ENCODE data around the gene RNF213.
A peak's percentile ranks its signal among the peaks of the same experiment; 100 is the strongest.

The RNF213 gene

GRCh38 chr17:80443916-80444643 lies 183.4 kb downstream of the RNF213 start (continued):
- no peak for TF ChIP-seq ZNF169 (tag by site-specific recombination; IDR thresholded peaks at IDR 0.05)
- no peak for TF ChIP-seq ZNF404 (tag by site-specific recombination; IDR thresholded peaks at IDR 0.05)
- no peak for TF ChIP-seq KLF16 (tag by site-specific recombination; IDR thresholded peaks at IDR 0.05)
- no peak for TF ChIP-seq ZFP69B (tag by site-specific recombination; IDR thresholded peaks at IDR 0.05)
- TF ChIP-seq SETDB1 (IDR thresholded peaks at IDR 0.05; ENCODE audit: insufficient read length, low read length) = no peak
- peak; percentile 82 for TF ChIP-seq GLIS1 (tag by site-specific recombination; IDR thresholded peaks at IDR 0.05)
- peak; percentile 62 for TF ChIP-seq EGR2 (tag by site-specific recombination; IDR thresholded peaks at IDR 0.05; ENCODE audit: low read depth)
- TF ChIP-seq ZFHX2 (tag by site-specific recombination; conservative IDR thresholded peaks at IDR 0.05) = peak; percentile 87
- TF ChIP-seq REPIN1 (tag by site-specific recombination; IDR thresholded peaks at IDR 0.05; ENCODE audit: low read depth) = no peak
- no peak for TF ChIP-seq ZBTB6 (tag by site-specific recombination; IDR thresholded peaks at IDR 0.05)
- TF ChIP-seq HOXD13 (CRISPR knock-in tag; IDR thresholded peaks at IDR 0.05; ENCODE audit: borderline replicate concordance) = no peak
- no peak for TF ChIP-seq ZBTB21 (tag by site-specific recombination; IDR thresholded peaks at IDR 0.05)
- TF ChIP-seq OSR2 (tag by site-specific recombination; IDR thresholded peaks at IDR 0.05) = no peak
- TF ChIP-seq ZNF791 (tag by site-specific recombination; IDR thresholded peaks at IDR 0.05) = no peak

GRCh38 chr17:80444644-80444979 lies 184.0 kb downstream of the RNF213 start:
- Histone ChIP-seq H3K36me3 (ENCODE audit: control insufficient read depth in 2 of 2, insufficient read depth in 1 of 2, low read length in 2 of 2) (no peaks in the 10 kb centered on the region), H3K9me3 (ENCODE audit: control insufficient read depth, insufficient read depth, low read depth, low read length) (no peaks in the 10 kb centered on the region), H3K4me1 (ENCODE audit: control insufficient read depth, insufficient read depth, low read length) (no peaks in the 10 kb centered on the region), H3K4me3 (ENCODE audit: low read depth, low read length) (no peak overlapping the region), H3K27ac (ENCODE audit: extremely low read depth, low read depth, low read length) (no peak overlapping the region)
- ChIA-PET CTCF (interaction anchor here (0.6 kb wide), 1 partner anchor 17 kb away, joined by 3 read pairs; no protein-coding TSS in a partner anchor), POLR2A (no interaction called here)
- TF ChIP-seq ZNF660 (tag by site-specific recombination; IDR thresholded peaks at IDR 0.05) (no peak), KLF17 (tag by site-specific recombination; IDR thresholded peaks at IDR 0.05) (no peak), ZNF18 (tag by site-specific recombination; IDR thresholded peaks at IDR 0.05) (no peak), ATF2 (tag by site-specific recombination; IDR thresholded peaks at IDR 0.05; ENCODE audit: low read depth) (no peak), ZNF362 (tag by site-specific recombination; IDR thresholded peaks at IDR 0.05) (no peak), ZNF292 (tag by site-specific recombination; IDR thresholded peaks at IDR 0.05; ENCODE audit: borderline replicate concordance, low read depth) (no peak), ZNF529 (tag by site-specific recombination; IDR thresholded peaks at IDR 0.05; ENCODE audit: insufficient replicate concordance) (no peak), PBX3 (CRISPR knock-in tag; IDR thresholded peaks at IDR 0.05) (no peak), SP7 (tag by site-specific recombination; IDR thresholded peaks at IDR 0.05) (no peak), GLI2 (tag by site-specific recombination; IDR thresholded peaks at IDR 0.05; ENCODE audit: borderline replicate concordance, low read depth) (no peak), HOXC10 (CRISPR knock-in tag; IDR thresholded peaks at IDR 0.05) (no peak), ZFHX2 (tag by site-specific recombination; conservative IDR thresholded peaks at IDR 0.05) (no peak), ZFP3 (tag by site-specific recombination; IDR thresholded peaks at IDR 0.05; ENCODE audit: low read depth) (no peak), ZNF248 (tag by site-specific recombination; IDR thresholded peaks at IDR 0.05) (no peak), SCRT2 (tag by site-specific recombination; IDR thresholded peaks at IDR 0.05) (no peak), ZNF311 (tag by site-specific recombination; IDR thresholded peaks at IDR 0.05; ENCODE audit: borderline replicate concordance) (no peak), ZNF501 (tag by site-specific recombination; IDR thresholded peaks at IDR 0.05) (no peak), ZNF366 (tag by site-specific recombination; conservative IDR thresholded peaks at IDR 0.05) (no peak), ZBTB21 (tag by site-specific recombination; IDR thresholded peaks at IDR 0.05) (no peak)

Data from HEK293 (cell line).